Vagina (tissue), 2 donors: Measurements from ENCODE around the gene IL1RAPL2.

ENCODE experiments used
- POLR2A ChIP-seq, 2 donors: fragments of 450-650 bp; IDR thresholded peaks; one replicate each; pipeline ENCODE4 v1.6.1; 2017; ENCODE audit warnings: antibody characterized with exemption in 2 of 2, mild to moderate bottlenecking in 2 of 2, moderate library complexity in 2 of 2
- POLR2AphosphoS5 ChIP-seq, 2 donors: sonication (generic); formaldehyde crosslinking; IDR thresholded peaks; one replicate each; pipeline ENCODE4 v1.9.0; 2017; ENCODE audit warnings: antibody characterized with exemption in 2 of 2, mild to moderate bottlenecking in 2 of 2, low read depth in 1 of 2; ENCODE audit not compliant: insufficient read depth in 1 of 2
- TF ChIP-seq, protein P1 (sequence below), 3 experiments: fragments of 450-650 bp in 2 of 3; fragments of 200-600 bp in 1 of 3; sonication (generic) in 1 of 3; IDR thresholded peaks; one replicate each; pipeline ENCODE4 v1.5.1; 2017 to 2019; ENCODE audit warnings: antibody characterized with exemption in 3 of 3, mild to moderate bottlenecking in 2 of 3, moderate library complexity in 2 of 3

GRCh38 chrX:105136786-105137185 is 570.8 kb downstream of the IL1RAPL2 start:
- TF ChIP-seq, protein P1, sequence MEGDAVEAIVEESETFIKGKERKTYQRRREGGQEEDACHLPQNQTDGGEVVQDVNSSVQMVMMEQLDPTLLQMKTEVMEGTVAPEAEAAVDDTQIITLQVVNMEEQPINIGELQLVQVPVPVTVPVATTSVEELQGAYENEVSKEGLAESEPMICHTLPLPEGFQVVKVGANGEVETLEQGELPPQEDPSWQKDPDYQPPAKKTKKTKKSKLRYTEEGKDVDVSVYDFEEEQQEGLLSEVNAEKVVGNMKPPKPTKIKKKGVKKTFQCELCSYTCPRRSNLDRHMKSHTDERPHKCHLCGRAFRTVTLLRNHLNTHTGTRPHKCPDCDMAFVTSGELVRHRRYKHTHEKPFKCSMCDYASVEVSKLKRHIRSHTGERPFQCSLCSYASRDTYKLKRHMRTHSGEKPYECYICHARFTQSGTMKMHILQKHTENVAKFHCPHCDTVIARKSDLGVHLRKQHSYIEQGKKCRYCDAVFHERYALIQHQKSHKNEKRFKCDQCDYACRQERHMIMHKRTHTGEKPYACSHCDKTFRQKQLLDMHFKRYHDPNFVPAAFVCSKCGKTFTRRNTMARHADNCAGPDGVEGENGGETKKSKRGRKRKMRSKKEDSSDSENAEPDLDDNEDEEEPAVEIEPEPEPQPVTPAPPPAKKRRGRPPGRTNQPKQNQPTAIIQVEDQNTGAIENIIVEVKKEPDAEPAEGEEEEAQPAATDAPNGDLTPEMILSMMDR (IDR thresholded peaks at IDR 0.05) = no peak
- TF ChIP-seq POLR2AphosphoS5 (IDR thresholded peaks at IDR 0.05; ENCODE audit: insufficient read depth in 1 of 2, low read depth in 1 of 2) (no peak), POLR2A (IDR thresholded peaks at IDR 0.05) (no peak)
